ENCODE measurements around the gene B3GALNT2.
"Not testable (repeated sequence)": the region's sequence is repeated elsewhere in the genome, so short reads cannot be mapped to it uniquely, and the experiment has no call there.

B3GALNT2 gene

GRCh38 chr1:235504122-235504493 is at the start of gene B3GALNT2:
Gene B3GALNT2, minus strand, starts transcription at chr1:235504452. Its CDS starts 200 bp downstream, at chr1:235504252.
- DNase-seq (ENCODE audit: low read depth), result no peak

DNA sequence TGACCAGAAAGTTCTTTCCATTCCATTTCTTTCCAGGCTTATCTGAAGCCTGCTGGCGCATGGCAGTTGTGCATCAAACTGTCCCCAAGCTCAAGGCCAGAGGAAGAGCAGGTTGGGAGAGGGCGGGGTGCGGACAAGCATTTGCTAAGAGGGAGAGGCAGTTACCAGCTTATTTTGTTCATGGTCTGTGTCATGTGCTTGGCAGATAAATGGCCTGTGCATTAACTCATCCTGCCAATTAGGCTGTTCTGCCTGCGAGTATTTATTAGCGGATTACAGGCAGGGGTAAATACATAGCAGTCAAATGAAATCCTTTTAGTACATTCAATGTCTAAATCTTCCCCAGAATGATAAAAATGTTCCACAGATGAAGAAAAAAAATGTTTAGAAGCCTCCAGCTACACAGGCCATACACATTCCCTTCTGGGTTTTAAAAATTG is 48.9 kb upstream of the B3GALNT2 start:
- DNase-seq (ENCODE audit: low read depth), result no peak

DNA sequence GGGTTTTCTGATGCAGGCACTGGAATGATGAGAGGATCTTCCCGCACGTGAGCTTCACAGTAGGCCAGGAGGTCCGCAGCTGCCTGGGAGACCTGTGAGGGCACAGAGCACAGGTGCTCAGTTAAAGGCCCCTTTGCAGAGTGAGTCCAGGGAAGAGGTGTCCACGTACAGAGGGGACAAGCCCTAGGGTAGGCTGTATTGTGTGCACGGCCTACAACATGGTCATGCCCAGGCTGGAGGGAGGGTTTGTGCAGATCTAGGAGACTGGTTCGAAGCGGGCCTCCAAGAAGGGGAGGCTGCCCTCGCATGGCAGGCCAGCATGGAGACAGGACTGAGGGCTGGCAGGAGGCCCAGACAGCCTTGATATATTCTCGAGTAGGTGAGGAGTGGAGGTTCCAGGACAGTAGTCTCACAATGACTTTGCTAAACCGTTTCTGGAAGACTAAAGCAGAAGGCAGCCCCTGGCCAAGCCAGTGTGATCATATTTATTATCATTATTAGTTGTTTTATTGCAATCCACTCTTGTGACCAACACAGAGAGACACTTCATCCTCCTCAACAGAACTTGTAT is 48.0 kb upstream of the B3GALNT2 start:
- DNase-seq (ENCODE audit: low read depth), result no peak

DNA sequence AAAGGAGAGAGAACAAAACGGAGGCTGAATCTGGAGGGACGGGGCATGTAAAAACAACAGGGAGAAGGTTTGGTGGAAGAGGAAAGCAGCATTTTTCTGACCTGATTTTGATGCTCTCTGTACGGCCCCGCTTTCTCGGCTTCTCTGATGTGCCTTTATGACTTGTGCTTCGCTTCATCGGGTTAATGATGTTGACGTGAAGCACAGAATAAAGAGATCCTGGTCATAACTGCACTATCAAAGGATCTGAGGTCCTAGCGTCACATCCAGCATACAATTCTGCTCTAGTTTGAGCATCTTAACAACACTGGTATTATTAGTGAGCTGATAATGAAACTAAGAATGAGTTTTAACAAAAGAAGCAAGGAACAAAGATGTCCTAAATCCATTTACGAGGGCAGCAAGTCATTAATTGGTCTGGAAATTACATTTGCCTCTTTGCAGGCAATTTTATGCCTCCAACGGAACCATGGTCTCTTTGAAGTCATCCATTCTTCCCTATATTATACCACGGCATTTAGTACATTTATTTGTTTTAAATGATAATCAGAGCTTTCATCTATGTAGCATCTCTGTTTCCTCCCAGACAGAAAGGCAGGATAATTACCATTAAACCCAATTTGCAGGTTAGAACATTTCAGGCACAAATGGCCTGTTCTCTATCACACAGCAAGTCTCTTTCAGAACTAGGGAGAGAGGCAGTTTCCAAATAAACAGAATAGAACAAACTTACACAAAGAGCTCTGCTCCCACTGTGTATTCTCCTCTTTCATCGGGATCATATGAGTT is 45.3 kb upstream of the B3GALNT2 start:
- no peak for DNase-seq (ENCODE audit: low read depth)

DNA sequence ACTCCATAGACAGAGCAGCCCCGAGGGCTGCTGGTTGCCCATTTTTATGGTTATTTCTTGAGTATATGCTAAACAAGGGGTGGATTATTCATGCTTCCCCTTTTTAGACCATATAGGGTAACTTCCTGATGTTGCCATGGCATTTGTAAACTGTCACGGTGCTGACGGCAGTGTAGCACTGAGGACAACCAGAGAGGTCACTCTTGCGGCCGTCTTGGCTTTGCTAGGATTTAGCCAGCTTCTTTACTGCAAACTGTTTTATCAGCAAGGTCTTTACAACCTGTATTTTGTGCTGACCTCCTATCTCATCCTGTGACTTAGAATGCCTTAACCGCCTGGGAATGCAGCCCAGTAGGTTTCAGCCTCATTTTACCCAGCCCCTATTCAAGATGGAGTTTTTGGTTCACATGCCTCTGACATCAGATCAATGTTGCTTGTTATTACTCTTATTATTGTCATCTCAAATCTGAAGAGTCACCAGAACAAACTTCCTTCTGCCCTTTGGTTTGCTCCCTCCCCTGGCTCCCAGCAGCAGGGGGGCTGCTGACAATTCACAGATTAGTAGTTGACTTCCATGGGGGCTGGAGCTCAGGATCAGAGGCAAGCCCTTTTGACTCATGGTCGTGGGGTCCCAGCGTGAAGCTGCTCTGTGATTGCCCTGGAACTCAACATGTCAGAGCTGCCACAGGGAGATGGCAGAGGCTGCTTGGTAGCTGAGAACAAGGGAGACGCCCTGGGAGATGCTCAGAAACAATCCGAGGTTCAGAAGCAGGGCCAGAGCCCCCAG is 42.3 kb upstream of the B3GALNT2 start:
- DNase-seq (ENCODE audit: low read depth), result not testable (repeated sequence)

- DNase-seq (ENCODE audit: low read depth), result no peak
These were observed 41.2 kb upstream of the B3GALNT2 start for GRCh38 chr1:235545292-235545930.

- not testable (repeated sequence) for DNase-seq (ENCODE audit: low read depth)
These were observed 38.6 kb upstream of the B3GALNT2 start for GRCh38 chr1:235542845-235543244.

GRCh38 chr1:235533476-235534168 is 29.4 kb upstream of the B3GALNT2 start:
- DNase-seq (ENCODE audit: low read depth), result no peak

GRCh38 chr1:235532360-235532759 is 28.1 kb upstream of the B3GALNT2 start:
- no peak for DNase-seq (ENCODE audit: low read depth)

- no peak for DNase-seq (ENCODE audit: low read depth)
These were observed 23.1 kb upstream of the B3GALNT2 start for GRCh38 chr1:235527196-235527814.

DNA sequence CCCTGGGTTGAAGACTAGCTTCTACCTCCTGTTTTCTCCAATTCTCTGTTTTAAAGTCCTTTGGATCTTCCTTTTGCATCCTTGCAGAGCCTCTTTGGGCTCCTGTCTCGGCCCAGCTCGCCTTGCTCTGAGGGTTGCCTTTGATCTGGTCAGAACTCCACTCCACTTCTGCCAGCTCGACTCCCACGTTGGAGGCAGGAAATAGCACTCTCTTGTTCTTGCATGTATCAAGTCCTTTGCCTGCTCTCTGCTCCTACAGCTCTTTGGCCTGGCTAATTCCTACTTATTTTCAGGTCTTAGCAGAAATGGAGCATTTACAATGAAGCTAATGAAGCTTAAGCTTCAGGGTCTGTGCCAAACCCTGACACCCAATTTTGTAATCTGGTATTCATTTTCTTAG is 21.1 kb upstream of the B3GALNT2 start:
- no peak for DNase-seq (ENCODE audit: low read depth)

GRCh38 chr1:235516862-235517446 is 12.7 kb upstream of the B3GALNT2 start:
- DNase-seq (ENCODE audit: low read depth), result no peak

DNA sequence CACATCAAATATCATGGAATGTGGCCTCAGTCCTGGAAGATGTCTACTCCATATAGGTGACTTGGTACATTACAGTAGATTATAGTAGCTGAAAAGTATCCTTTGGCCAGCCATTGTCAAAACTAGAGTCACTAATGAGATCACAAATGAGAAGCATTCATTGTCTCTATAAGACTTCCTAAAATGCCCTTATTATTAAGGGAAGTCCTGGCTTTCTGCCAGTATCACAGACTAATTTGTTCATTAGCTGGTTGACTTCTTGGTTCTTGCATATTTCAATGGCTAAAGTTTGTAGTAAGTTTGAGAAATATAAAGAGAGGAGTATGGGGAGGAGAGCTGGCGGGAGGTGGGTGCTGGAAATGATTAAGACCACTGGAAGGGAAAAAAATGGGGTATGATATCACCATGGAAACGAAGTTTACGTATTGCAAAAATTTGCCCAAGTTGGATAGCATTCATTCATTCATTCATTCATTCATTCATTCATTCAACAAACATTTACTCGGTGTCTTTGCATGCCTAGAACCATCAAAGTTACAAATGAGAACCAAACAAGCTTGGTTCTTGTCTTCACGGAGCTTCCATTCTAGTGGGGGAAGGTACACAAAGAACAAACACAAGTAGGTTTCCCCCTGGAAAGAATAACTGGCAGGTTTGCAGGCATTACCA is 11.7 kb upstream of the B3GALNT2 start:
- DNase-seq (ENCODE audit: low read depth), result no peak

- no peak for DNase-seq (ENCODE audit: low read depth)
These were observed 9.5 kb upstream of the B3GALNT2 start for GRCh38 chr1:235513495-235514366.

DNA sequence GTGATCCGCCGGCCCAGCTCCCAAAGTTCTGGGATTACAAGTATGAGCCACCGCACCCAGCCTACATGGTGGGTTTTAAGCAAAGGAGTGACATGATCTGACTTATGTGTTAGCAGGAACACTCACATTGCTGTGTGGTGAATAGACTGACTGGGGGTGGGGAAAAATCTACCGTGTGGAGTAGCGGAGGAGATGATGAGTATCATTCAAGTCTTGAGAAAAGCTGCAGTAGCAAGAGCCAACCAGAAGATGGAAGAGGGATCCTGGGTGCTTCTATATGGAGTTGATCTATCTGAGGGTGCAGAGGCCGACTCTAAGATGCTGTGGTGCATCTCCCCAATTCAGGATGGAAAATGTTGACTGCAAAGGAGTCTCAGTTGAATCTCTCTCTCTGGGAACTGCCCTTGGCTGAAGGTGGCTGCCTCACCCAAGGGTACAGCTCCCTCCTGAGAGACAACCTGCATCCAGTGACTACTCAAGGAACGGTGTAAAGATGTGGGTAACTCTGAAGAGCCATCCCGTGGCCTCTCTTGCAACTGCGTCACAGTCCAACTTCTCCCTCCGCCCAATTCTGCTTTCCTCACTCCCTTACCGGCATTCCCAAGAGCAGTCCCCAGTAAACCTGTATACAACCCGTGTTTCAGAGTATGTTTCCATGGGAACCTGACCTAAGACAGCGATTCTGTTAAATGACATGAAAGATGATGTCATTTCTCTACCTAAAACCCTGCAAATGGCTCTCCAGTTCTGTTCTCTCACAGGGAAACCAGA is 7.4 kb upstream of the B3GALNT2 start:
- no peak for DNase-seq (ENCODE audit: low read depth)

- DNase-seq (ENCODE audit: low read depth), result no peak
These were observed 6.6 kb upstream of the B3GALNT2 start for GRCh38 chr1:235510823-235511222.

GRCh38 chr1:235507623-235508022 is 3.4 kb upstream of the B3GALNT2 start:
- no peak for DNase-seq (ENCODE audit: low read depth)

DNA sequence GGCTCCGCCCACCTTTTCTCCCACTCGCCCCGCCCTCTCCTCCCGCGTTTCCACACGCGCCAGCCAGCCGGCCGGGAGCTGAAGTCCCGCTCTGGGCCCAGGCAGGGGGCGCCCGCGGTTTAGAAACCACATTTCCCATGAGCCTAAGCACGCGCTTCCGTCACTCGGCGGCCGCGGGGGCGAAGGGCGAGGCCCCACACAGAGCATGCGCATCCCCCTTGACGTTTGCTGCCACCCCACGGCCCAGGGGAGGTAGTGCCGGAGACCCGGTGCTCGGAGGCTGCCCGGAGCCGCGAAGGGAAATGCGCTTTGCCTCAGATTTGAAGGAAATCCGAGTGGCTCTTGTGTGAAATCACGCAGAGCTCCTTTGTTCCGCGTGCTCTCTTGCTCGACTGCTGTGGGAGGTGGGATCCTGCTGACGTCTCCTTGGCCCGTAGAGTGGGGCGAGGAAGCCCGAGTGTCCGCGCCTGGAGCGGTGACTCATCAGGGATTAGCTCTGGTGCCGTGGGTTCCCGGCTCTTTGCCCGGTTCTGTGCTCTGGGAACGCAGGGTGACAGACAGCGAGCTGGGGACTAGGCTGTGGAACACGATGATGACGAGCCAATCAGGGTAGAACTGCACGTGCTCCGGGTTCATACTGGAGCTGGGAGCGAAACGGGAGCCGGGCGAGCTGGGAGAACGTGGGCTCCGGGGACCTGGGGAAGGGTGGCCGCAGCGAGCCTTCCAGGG is 406 bp upstream of the B3GALNT2 start:
- DNase-seq (ENCODE audit: low read depth), result peak; percentile 98
